Mammary microvascular endothelial cell (primary cell): Measurements from ENCODE around the gene MARCKS. TPM values are rescaled to one million over a fixed set of nuclear protein-coding genes. Genes with fewer than 3 reads are reported as not detected.

Source experiments
- total RNA-seq: library from RNA; depleted of rRNA; stranded (reverse); fragments of >200 nt; gene quantifications from 2 replicates; pipeline ENCODE4 v1.2.3, GENCODE V29; 2015

The MARCKS gene, protein sequence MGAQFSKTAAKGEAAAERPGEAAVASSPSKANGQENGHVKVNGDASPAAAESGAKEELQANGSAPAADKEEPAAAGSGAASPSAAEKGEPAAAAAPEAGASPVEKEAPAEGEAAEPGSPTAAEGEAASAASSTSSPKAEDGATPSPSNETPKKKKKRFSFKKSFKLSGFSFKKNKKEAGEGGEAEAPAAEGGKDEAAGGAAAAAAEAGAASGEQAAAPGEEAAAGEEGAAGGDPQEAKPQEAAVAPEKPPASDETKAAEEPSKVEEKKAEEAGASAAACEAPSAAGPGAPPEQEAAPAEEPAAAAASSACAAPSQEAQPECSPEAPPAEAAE
- total RNA-seq, result 184 and 195 TPM in 2 replicates

GRCh38 chr6:113856625-113857555, at the start of gene MARCKS:
TSS of gene MARCKS (plus strand) at chr6:113857345. CDS start at chr6:113857746, 401 bp downstream.

Other genes with a start within 250 kb of the MARCKS start
- 67.6 and 82.7 TPM in 2 replicates for gene HDAC2, start 113.8 kb downstream of the MARCKS start, total RNA-seq